GM13977 (cell line): ENCODE data around the gene USP43.

Experiments
- DNase-seq: peaks from one replicate; pipeline ENCODE4 v3.0.0; 2012; ENCODE audit warnings: low spot score
- CTCF ChIP-seq: IDR thresholded peaks from 2 replicates; pipeline ENCODE4 v1.5.1; 2012; ENCODE audit warnings: mild to moderate bottlenecking, control low read depth; ENCODE audit not compliant: insufficient read depth; ENCODE audit errors: extremely low read depth, missing control alignments
- in situ Hi-C: fragments of 300-500 bp; cut with MboI; formaldehyde crosslinking; loops from one replicate; pipeline ENCODE4 v1.12.0; 2022; ENCODE audit warnings: low sequenced_read_pairs, low pct_unique_long_range_greater_than_20kb, mixed read lengths, inconsistent platforms; ENCODE audit not compliant: unreplicated experiment

The USP43 gene

GRCh38 chr17:9769036-9769695 is 123.8 kb downstream of the USP43 start:
- no peak for TF ChIP-seq CTCF
- in situ Hi-C loops, result no loop called here
- no peak for DNase-seq

- no peak for DNase-seq
Observed at GRCh38 chr17:9771465-9771864, 126.1 kb downstream of the USP43 start.

GRCh38 chr17:9772658-9773057 is 127.3 kb downstream of the USP43 start:
- DNase-seq, result no peak
- in situ Hi-C loops, result no loop called here
- no peak for TF ChIP-seq CTCF

More at GRCh38 chr17:9771465-9771864, 126.1 kb downstream of the USP43 start:
- no peak for TF ChIP-seq CTCF
- in situ Hi-C loops, result no loop called here

GRCh38 chr17:9776911-9777310 is 131.6 kb downstream of the USP43 start:
- in situ Hi-C loops, result no loop called here
- no peak for DNase-seq
- no peak for TF ChIP-seq CTCF
